Mononuclear cell (primary cell): ENCODE measurements around the gene LYPD3. TPM values are rescaled to one million over a fixed set of nuclear protein-coding genes. Genes with fewer than 3 reads are reported as not detected.
"Not testable (repeated sequence)": the region's sequence is repeated elsewhere in the genome, so short reads cannot be mapped to it uniquely, and the experiment has no call there.

Source experiments
- H3K27me3 ChIP-seq: 2 replicates; pipeline ENCODE4 v1.6.0; 2011; ENCODE audit warnings: low read length, control low read depth; ENCODE audit not compliant: insufficient read depth
- H3K4me1 ChIP-seq: 2 replicates; pipeline ENCODE4 v1.5.1; 2011; ENCODE audit warnings: mild to moderate bottlenecking, low read length, control low read depth; ENCODE audit not compliant: insufficient read depth
- H3K4me3 ChIP-seq: 2 replicates; pipeline ENCODE4 v1.5.1; 2011; ENCODE audit warnings: mild to moderate bottlenecking, low read length, moderate library complexity
- H3K9me3 ChIP-seq: 2 replicates; pipeline ENCODE4 v1.5.1; 2011; ENCODE audit warnings: low read depth, mild to moderate bottlenecking, control low read depth, low read length
- total RNA-seq: library from RNA; depleted of rRNA; stranded (reverse); fragments of >200 nt; gene quantifications from one replicate; pipeline ENCODE4 v1.2.3, GENCODE V29; 2012

Gene LYPD3
- total RNA-seq, 1 donor = 3.5 TPM

GRCh38 chr19:43460362-43461016 lies 4.9 kb downstream of the LYPD3 start:
- no peaks in the 10 kb centered on the region for H3K9me3 ChIP-seq
- peaks cover 33% of the 10 kb centered on the region for H3K4me1 ChIP-seq
- H3K27me3 ChIP-seq = no peaks in the 10 kb centered on the region
- H3K4me3 ChIP-seq = no peak overlapping the region

- H3K27me3 ChIP-seq = no peaks in the 10 kb centered on the region
- no peak overlapping the region for H3K4me3 ChIP-seq
- H3K4me1 ChIP-seq = peaks cover 16% of the 10 kb centered on the region
- no peaks in the 10 kb centered on the region for H3K9me3 ChIP-seq
Observed at GRCh38 chr19:43457809-43458208, 7.6 kb downstream of the LYPD3 start.

GRCh38 chr19:43455321-43456113 lies 9.9 kb downstream of the LYPD3 start:
- H3K9me3 ChIP-seq = no peaks in the 10 kb centered on the region
- H3K4me1 ChIP-seq = peaks cover 13% of the 10 kb centered on the region
- H3K4me3 ChIP-seq = no peak overlapping the region
- no peaks in the 10 kb centered on the region for H3K27me3 ChIP-seq

DNA sequence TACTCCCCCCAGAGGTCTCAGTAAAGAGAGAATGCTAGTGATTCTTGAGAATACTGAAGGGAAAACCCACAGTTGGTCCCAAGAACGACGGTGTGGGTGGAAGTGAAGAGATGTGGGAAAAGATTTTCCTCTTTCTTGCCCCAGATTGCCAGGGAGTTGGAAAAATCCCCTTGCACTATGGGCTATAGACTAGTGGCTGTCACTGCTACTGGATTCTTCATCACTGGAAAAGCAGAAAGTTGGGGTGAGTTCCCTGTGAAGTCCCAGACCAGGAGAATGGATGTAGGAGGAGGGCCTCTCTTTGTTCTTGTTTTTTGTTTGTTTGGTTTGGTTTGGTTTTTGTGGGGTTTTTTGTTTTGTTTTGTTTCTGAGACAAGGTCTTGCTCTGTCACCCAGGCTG lies 11.4 kb downstream of the LYPD3 start:
- Histone ChIP-seq H3K27me3 (no peaks in the 10 kb centered on the region), H3K9me3 (no peaks in the 10 kb centered on the region), H3K4me3 (no peak overlapping the region), H3K4me1 (peaks cover 15% of the 10 kb centered on the region)

GRCh38 chr19:43452582-43452981 lies 12.8 kb downstream of the LYPD3 start:
- no peak overlapping the region for H3K4me3 ChIP-seq
- H3K27me3 ChIP-seq = no peaks in the 10 kb centered on the region
- H3K4me1 ChIP-seq = peaks cover 15% of the 10 kb centered on the region
- H3K9me3 ChIP-seq = no peaks in the 10 kb centered on the region

- no peaks in the 10 kb centered on the region for H3K9me3 ChIP-seq
- no peaks in the 10 kb centered on the region for H3K27me3 ChIP-seq
- no peak overlapping the region for H3K4me3 ChIP-seq
- H3K4me1 ChIP-seq = peaks cover 21% of the 10 kb centered on the region
Observed at GRCh38 chr19:43450545-43450997, 14.8 kb downstream of the LYPD3 start.

- Histone ChIP-seq H3K4me1 (peaks cover 26% of the 10 kb centered on the region), H3K9me3 (no peaks in the 10 kb centered on the region), H3K4me3 (no peak overlapping the region), H3K27me3 (no peaks in the 10 kb centered on the region)
Observed at GRCh38 chr19:43447655-43448054, 17.8 kb downstream of the LYPD3 start.

GRCh38 chr19:43446746-43447489 lies 18.5 kb downstream of the LYPD3 start:
- Histone ChIP-seq H3K4me1 (peaks cover 30% of the 10 kb centered on the region), H3K4me3 (no peak overlapping the region), H3K9me3 (no peaks in the 10 kb centered on the region), H3K27me3 (no peaks in the 10 kb centered on the region)

GRCh38 chr19:43445426-43445825 lies 20.0 kb downstream of the LYPD3 start:
- H3K9me3 ChIP-seq = no peaks in the 10 kb centered on the region
- peaks cover 34% of the 10 kb centered on the region for H3K4me1 ChIP-seq
- no peaks in the 10 kb centered on the region for H3K27me3 ChIP-seq
- no peak overlapping the region for H3K4me3 ChIP-seq

- Histone ChIP-seq H3K9me3 (no peaks in the 10 kb centered on the region), H3K27me3 (no peaks in the 10 kb centered on the region), H3K4me1 (peaks cover 38% of the 10 kb centered on the region), H3K4me3 (no peak overlapping the region)
Observed at GRCh38 chr19:43444531-43445287, 20.7 kb downstream of the LYPD3 start.

DNA sequence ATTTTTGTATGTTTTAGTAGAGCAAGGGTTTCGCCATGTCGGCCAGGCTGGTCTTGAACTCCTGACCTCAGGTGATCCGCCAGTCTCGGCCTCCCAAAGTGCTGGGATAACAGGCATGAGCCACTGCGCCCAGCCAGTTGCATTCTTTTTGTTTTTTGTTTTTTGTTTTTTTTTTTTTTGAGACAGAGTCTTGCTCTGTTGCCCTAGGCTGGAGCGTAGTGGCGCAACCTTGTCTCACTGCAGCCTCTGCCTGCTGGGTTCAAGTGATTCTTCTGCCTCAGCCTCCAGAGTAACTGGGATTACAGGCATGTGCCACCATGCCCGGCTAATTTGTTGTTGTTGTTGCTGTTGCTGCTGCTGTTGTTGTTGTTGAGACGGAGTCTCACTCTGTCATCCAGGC lies 21.3 kb downstream of the LYPD3 start:
- not testable (repeated sequence) for H3K4me3 ChIP-seq, H3K9me3 ChIP-seq, H3K27me3 ChIP-seq
- H3K4me1 ChIP-seq = peaks cover 42% of the 10 kb centered on the region

- no peaks in the 10 kb centered on the region for H3K9me3 ChIP-seq
- H3K4me1 ChIP-seq = peaks cover 57% of the 10 kb centered on the region
Observed at GRCh38 chr19:43441716-43442115, 23.7 kb downstream of the LYPD3 start.

DNA sequence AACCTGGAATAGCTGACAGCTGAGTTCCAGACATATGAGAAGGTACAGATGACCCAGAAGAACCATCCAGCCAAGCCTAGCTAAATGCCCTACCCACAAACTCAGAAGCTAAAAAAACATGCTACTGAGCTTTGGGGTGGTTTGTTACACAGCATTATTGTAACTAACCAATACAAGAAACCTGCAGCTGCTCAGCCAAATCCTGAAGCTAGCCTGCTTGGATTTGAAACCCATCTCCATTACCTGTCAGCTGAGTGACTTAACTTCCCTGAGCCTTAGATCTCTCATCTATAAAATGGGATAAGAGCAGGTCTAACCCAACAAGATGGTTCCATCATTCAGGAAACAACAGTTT lies 25.7 kb downstream of the LYPD3 start:
- H3K4me1 ChIP-seq = peaks cover 46% of the 10 kb centered on the region
- H3K4me3 ChIP-seq = no peak overlapping the region
- H3K9me3 ChIP-seq = no peaks in the 10 kb centered on the region
- no peaks in the 10 kb centered on the region for H3K27me3 ChIP-seq

More at GRCh38 chr19:43441716-43442115, 23.7 kb downstream of the LYPD3 start:
- H3K4me3 ChIP-seq = no peak overlapping the region
- H3K27me3 ChIP-seq = no peaks in the 10 kb centered on the region

- H3K9me3 ChIP-seq = no peaks in the 10 kb centered on the region
- H3K4me1 ChIP-seq = peaks cover 44% of the 10 kb centered on the region
- H3K27me3 ChIP-seq = no peaks in the 10 kb centered on the region
- no peak overlapping the region for H3K4me3 ChIP-seq
Observed at GRCh38 chr19:43439032-43439708, 26.2 kb downstream of the LYPD3 start.
